GM21526 (cell line): ENCODE data around the gene PGS1.

Experiments used
- ATAC-seq: cut with Tn5 transposase; IDR thresholded peaks from one replicate; pipeline ENCODE4 v1.9.1; 2021; ENCODE audit warnings: moderate library complexity; ENCODE audit not compliant: unreplicated experiment, low FRiP score

Gene PGS1

DNA sequence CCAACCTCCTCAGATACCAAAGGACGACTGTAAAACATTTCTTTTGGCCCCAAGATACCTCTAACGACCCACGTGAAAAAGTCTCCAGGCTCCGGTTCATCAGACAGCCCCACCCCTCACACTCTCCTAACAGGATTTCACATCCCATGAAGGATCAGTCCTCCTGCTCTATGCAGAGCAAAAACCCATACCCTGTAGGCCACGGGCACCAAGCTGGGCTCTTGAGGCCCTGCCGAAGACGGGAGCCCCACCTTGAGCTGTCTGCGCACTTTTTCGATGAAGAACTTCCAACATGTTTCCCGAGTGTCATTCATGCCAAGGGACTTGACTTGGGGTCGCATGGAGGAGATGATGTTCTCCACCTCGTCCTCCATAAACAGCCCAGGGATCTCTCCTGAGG lies 89.9 kb downstream of the PGS1 start:
- ATAC-seq = no peak

DNA sequence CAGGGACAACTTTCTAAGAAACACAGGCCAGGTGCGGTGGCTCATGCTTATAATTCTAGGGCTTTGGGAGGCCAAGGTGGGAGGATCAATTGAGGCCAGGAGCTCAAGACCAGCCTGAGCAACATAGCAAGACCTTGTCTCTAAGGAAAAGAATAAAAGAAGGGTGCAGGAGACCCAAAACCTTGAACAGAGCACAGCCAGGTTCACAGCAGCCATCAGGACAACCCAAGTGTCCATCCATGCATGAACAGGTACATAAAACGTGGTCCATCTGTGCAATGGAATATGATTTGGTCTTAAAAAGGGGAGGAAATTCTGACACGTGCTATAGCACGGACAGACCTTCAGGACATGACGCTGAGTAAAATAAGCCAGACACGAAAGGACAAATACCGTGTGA lies 91.0 kb downstream of the PGS1 start:
- no peak for ATAC-seq

GRCh38 chr17:78471635-78472034 lies 93.2 kb downstream of the PGS1 start:
- ATAC-seq = no peak

- no peak for ATAC-seq
Observed at GRCh38 chr17:78472035-78472905, 93.8 kb downstream of the PGS1 start.

DNA sequence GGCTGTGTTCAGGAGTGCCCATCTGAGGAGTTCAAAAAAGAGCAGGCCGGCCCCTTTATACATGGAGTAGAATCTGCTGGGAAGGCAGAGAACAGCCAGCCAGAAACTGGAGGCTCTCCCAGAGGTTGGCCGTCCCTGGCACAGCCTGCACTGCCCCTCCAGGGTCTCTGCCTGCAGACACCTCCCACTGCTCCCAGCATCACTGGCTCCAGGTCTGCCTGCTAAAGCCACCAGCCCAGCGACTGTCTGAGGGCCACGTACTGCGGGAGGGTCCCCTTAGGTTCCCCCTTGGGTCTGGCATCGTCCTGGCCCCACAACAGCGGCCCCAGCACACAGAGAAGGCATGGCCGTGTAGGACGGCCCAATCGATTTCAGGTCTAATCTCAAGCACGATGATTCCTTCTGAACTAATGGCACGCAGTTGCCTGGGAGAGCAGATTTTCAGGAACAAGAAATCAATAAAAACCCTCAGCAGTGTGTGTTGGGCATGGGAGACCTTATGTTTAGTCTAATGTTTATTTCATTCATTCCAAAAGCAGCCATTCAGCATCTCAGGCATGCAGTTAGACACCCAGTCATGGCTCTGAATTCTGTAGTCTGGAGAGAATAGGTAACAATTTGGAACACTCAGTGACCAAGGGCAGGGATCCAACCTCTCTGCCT lies 95.6 kb downstream of the PGS1 start:
- ATAC-seq = no peak
